ENCODE measurements around the gene OVAAL.

Gene OVAAL

DNA sequence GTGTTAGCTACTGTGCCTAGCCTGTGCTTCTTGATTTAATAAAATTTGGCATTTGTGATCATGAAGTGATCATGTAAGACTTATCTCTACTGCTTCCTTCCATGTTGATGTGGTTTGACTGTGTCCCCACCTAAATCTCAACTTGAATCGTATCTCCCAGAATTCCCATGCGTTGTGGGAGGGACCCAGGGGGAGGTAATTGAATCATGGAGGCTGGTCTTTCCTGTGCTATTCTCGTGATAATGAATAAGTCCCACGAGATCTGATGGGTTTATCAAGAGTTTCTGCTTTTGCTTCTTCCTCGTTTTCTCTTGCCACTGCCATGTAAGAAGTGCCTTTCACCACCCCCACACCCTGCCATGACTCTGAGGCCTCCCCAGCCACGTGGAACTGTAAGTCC, at the start of gene OVAAL:
Gene OVAAL, plus strand, starts transcription at position 301 of the 400 bp plus-strand sequence.
- no peak for DNase-seq

DNA sequence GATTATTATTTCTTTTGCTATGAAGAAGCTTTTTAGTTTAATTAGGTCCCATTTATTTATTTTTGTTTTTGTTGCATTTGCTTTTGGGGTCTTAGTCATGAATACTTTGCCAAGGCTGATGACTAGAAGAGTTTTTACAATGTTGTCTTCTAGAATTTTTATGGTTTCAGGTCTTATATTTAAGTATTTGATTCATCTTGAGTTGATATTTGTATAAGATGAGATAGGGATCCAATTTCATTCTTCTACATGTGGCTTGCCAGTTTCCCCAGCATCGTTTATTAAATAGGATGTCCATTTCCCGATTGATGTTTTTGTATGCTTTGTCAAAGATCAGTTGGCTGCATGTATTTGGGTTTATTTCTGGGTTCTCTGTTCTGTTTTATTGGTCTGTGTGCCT, 47.9 kb upstream of the OVAAL start:
- DNase-seq = no peak

DNA sequence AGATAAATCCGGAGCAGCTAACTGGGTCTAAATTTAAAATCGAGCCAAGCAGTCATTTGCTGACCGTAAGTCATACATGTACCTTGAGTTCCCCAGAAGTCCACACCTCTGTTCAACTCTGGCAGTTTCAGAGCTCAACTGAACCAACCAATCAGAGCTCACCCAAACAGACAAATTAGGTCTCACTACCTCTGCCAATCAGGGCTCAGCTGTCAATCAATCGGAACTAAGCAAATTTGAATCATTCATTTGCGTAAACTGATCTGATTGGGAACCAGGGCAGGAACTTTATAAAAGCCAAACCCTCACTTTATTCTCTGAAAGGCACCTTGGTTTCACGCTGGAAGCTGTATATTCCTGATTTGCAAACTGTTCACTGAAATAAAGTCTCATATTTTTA, 45.2 kb upstream of the OVAAL start:
- DNase-seq = no peak

DNA sequence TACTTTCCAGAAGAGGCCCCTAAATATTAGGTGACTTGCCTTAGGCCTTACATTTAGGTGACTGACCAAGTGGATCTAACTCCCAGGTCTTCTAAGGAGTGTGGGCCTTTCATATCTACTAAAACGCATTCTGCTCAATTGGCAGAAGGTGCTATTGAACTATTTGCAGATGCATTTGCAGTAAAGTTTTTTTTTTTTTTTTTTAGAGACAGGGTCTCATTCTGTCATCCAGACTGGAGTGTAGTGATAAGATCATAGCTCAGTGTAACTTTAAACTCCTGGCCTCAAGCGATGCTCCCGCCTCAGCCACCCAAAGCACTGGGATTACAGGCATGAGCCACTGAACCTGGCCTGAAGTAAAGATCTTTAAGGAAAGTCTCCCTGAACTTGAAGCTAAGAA, 43.4 kb upstream of the OVAAL start:
- DNase-seq = no peak

DNA sequence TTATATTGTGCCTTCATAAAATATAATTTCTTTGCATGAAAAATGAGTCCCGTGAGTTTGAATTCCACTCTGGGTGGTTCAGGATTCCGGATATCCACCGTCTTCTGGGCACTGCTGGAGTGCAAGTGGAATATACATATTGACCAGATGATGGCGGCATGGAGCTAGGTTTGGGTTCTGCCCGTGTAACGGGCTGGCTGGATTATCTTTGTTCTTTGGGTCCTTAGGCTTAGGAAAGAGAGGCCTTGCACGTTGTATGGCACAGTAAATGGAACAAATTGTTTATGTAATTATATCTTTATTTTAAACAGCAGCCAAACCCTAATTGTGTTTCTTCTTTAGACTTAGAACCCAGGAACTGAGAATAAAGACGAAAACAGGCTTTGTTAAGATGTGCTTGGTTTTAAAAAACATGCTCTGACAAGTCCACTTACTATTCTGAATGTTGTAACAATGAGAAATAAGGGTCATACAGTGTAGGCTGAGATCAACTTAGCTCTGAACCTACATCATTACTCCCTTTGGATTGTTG, 42.8 kb upstream of the OVAAL start:
- peak; percentile 34 for DNase-seq

DNA sequence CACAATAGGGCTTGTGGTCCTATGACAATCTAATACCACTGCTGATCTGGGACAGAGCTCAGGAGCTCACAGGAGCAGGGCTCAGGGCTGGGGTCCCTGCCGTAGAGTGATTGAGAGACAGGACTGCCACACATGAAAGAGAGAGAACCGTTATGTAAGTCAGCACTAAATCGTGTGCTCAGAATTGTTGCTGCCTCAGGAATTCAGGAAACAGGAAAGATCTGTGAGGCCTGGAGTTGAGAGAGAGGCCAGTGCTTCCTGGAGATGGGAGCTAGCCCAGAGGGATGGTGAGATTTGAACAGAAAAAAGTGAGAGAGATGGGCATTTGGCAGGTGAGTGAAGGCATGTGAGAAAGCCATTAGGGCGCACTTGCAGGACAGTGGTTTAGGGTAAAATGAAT, 38.9 kb upstream of the OVAAL start:
- DNase-seq = no peak

DNA sequence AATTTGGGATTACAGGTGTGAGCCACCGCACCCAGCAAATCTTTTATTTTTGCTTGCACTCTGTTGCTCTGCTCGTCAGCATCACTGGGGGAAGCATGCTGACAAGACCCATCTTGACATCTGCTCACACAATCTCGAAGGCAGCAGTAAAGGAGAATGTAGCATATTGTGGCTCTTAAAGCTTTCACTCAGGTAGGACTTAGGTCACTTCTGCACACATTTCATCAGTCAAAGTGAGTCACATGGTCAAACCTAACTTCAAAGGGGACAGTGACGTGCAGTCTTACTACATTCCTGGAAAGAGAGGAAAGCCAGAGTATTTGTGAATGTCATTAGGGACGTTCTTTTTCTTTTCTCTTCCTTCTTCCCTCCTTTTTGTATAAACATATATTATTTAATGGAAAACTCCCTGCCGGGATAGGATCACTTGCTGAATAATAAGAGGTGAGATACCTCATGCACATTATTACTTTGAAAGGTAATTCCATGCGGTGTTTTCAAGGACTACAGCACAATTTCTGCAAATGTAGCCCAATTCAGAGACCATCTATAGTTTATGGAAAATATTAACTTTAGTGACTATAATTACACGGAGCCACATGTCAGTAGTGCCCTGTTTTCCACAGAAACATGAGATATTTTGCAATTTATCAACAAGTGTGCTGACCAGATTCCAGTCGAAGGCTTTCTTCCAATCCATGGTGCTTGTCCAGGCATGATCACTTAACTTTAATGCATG, 37.1 kb upstream of the OVAAL start:
- no peak for DNase-seq

DNA sequence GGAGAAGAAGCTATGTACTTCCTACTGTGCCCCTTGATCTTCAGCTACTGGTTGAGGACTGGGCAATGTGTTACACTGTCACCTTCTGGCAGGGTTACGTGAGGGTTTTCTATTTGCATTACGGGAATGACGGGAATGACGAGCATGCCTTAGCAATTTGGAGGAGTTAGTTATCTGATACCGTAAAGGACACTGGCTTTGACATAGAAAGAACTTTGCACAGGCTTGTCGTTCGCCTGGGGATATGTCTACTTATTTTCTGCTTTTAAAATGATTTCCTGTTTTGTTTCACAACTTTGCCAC, 36.6 kb upstream of the OVAAL start:
- no peak for DNase-seq

DNA sequence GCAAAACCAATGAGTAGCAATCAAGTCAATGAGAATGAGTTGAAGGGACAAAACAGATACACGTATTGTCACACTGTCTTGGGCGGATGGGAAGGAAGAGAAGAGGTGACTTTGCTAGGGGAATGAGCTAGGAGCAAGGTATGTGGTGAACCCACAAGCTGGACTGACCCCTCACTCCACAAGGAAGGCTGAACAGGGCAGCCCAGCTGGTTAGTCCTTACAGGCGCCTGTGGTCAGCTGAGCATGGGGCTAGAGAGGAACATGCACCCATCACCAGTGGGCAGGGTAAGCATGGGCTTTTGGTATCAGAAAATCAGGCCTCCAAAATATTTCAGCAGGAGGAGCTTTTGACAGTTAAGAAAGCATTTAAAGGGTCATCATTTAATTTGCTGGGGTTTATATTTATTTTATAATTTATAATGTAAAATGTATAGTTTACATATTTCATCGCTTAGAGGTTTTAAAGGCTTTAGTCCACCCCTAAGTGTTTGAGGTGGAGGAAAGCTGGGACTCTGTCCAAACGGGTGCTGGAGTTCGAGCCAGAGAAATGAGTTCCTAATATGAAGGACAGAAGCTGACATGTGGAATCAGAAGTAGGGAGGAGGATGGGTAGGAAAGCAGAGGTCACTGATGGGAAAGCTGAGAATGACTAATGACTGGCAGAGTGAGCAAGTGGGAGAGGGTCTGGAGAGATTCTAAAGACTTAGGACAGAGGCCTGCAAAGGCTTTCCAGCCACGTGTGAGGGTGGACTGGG, 34.4 kb upstream of the OVAAL start:
- DNase-seq = no peak

DNA sequence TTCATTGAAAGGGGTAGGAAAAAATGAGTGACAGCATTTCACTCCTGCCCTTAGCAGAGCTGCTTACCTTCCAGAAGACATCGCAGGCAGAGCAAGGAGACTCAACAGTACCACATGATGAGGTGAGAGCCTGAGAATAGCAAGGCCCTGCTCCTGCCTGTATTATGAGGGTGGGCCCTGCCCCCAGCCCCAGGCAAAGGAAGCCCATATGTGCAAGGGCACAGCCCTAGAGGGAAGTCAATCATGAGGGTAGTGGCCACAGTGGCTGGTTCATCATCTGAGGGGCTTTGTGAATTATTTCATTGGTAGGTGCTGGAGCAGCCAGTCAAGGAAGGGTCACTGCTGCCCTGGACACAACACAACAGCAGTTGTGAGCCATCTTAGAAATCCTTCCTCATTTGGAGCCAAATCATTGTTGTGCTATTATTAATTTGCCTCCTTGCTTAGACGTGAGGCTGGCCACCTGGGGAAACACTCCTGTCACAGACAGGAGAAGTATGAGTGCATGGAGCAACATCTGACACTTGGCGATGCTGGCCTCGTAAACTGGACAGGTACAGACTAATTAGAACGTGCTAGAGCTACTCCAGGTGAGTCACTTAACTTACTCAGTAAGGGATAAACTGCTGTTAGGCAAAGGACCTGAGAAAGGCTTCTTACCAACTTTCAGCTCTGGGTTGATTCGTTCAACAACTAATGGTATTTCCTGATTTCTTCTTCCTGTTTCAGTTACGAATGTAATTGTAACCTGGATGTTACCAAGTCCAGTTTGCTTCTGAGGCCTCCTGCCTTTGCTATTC, 33.6 kb upstream of the OVAAL start:
- DNase-seq = no peak

DNA sequence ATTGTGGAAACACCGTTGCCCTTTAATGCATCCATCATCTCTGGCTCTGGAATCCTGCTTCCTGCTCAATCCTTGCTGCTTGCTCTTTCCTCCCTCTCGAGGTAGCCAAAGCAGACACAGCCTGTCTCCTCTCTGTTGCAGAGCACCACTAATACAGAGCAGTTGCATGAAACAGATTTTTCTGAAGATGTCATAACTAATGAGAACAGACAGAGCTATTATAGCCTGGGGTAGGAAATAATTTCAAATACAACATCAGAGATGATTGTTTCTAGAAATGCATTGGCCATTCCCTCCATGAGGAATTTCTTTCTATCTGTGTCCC, 33.1 kb upstream of the OVAAL start:
- DNase-seq = no peak

DNA sequence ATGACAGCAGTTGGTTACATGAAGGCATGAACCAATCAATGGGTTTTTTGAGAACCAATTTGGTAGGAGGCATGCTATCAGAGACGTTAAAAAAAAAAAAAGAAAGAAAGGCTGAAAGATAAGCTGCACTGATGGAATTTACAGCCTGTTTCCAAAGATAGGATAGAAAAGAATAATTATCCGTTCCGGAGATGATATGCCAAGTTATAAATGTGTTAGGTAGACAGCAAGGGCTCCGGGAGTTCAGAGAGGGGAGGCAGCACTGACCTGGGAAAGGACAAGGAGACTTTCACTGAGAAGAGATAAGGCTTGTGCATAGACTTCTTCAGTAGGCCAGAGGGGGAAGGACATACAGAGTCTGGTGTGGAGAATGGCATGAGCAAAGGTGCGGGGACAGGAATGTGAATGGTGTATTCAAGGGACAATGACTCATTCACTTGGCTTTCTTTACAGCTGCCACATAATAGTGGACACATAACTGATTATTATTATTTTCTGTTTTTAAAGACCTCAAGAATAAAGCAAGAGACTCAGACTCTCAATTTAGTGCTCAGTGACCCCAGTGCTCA, 31.6 kb upstream of the OVAAL start:
- DNase-seq = no peak

DNA sequence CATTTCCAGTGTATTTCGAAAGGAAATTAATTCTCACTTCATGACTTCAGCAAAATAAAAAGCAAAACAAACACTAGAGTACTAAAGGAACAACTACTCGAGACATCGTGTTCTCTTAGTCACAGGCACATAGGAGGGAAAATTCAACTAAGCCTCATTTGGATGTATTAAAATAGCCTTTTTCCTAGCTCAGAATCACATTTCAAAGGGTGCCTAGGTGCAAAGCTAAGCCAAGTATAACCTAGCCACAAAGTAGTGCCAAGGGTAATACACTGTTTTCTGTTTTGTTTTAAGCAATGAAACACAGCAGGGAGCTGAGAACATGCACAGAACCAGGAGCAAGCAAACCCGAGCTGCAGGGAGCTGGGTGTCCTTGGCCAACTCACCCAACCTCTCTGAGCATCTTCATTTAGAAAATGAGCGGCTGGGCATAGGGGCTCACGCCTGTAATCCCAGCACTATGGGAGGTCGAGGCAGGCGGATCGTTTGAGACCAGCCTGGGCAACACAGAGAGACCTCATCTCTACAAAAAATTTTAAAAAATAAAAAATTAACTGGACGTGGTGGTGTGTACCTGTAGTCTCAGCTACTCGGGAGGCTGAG, 29.8 kb upstream of the OVAAL start:
- no peak for DNase-seq

DNA sequence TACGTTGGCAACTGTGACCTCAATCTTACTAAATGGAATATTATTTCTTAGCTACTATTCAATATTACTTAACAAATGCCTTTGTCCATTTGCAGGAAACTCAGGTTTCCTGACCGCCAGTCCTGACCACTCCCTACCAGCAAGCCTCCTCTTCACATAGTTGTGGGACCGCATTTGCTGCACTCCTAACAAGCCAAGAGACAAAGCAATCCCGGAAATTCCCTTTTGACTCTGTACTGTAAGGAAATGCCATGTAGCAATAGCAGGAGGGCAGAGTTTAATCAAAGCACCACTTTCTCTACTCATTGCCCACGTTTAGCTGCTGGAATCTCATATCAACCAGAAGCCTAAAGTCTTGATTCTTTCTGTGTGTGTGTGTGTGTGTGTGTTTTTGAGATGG, 28.3 kb upstream of the OVAAL start:
- DNase-seq = no peak

DNA sequence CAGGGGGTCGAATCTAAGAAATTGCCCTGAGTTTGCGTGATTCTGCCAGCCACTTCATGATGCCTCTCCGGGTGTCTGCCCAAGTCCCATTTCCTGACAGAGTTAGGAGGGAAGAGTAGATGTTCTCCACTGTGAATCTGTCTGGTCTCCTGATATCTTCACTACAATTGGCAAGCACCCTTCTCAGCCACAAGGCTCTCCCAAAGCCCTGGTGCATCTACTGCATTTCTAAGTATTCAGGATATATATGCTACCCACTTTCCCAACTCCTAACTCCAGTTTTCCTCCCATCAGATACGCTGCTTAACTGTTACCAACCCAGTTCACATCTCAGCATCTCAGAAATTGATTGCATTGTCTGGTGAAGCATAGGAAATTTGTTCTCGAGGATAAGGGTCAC, 25.9 kb upstream of the OVAAL start:
- no peak for DNase-seq

DNA sequence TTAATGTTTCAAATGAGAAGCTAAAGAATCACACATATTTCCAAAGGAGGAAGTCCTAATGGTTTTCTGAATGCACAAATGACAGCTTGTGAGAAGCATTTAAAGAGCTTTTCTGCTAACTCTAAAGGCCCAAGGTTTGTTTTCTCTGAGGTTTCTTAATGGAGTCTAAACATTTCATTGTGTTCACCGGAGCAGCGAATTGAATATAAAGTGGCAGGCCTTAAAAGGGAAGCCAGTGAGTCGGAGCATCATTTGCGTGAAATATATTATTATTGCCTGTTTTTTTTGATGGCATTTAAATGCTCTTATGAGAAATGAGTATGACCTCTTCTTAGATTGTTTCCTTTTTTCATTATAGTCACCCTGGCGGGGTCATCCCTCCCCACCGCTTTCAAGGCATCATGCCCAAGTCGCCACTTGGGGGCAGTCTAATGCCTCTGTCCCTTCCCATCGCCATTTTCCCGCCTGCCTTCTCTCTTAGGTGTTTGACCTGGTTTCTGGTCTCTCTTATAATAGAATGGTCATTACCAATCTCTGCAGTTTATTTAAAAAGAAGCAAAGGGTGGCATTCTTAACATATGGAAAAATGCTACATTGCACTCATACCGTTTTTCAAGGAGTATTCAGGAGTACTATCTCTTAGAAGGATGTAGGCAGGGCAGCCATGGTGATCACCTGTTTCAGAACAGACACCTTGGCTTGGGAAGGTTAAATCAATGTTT, 25.3 kb upstream of the OVAAL start:
- peak; percentile 64 for DNase-seq

DNA sequence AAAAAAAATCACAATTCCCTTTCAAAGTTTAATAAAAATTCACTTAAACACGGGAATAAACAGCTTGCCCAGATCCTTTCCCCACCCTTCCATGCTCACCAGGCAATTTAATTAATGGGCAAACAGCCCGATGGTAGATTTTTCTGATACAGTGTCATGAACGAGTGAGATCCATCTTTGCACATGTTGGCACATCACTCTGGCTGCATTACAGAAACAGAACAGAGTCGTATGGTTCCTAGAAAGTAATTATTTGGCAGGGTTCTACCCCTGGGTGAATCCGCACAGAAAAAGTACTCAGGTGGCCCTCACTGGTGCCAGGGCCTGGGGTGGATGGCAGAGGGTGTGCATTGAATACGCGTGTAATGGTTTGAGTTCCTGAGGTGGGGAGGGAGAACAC, 24.6 kb upstream of the OVAAL start:
- DNase-seq = no peak

DNA sequence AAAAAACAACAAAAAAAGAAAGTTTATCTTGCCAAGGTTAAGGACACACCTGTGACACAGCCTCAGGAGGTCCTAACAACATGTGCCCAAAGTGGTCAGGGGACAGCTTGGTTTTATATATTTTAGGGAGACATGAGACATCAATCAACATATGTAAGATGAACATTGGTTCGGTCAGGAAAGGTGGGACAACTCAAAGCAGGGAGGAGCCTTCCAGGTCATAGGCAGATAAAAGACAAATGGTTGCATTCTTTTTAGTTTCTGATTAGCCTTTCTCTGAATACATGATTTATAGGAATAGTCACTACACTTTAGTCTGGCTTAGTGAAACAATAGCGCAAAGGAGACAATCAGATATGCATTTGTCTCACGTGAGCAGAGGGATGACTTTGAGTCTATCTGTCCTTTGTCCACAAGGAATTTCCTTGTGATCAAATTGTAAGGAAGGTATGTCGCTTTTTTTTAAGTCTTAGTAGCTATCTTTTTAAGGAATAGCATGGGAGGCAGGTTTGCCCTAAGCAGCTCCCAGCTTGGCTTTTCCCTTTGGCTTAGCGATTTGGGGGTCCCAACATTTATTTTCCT, 23.3 kb upstream of the OVAAL start:
- DNase-seq = no peak

DNA sequence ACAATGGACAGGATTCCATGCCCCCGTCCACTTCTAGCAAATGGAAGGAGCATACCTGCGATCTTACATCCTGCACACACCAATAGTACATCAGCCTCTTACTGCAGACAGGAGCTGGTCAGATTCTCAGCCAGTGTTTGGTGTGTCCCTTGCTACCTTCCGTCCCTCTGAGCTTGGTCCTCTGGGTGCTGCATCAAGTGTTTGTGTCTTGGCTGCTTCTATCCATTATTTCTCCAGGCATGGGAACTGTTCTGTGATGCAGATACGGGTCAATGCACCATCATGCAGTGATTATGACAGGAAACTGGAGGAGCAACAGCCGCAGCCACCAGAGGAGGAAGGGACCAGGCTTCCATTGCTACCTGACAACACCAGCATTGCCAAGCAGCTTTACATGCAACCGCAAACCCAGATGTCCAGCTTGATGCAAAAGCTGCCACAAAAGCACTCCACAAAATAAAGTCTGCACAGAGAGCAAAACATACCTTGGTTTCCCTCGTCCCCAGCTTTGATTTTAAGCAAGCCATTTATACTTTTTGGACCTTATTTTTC, 21.9 kb upstream of the OVAAL start:
- DNase-seq = no peak

DNA sequence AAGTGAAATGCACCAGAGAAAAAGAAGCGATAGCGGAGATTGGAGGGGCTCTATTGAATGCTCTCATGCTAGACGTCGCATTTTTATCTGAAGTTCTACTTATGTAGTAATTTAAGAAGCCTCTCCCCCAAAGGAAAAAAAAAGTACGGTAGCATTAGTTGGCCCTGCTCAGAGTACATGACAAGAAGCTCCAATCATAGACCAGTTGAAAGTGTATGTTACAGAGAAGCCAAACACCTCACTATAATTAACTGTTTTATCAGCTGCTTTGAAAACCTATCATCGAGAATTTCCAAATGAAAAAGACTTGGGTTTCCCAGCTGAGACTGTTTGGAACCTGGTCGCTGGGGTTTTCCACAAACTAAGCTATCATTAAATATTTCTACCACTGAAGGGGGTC, 19.6 kb upstream of the OVAAL start:
- no peak for DNase-seq

DNA sequence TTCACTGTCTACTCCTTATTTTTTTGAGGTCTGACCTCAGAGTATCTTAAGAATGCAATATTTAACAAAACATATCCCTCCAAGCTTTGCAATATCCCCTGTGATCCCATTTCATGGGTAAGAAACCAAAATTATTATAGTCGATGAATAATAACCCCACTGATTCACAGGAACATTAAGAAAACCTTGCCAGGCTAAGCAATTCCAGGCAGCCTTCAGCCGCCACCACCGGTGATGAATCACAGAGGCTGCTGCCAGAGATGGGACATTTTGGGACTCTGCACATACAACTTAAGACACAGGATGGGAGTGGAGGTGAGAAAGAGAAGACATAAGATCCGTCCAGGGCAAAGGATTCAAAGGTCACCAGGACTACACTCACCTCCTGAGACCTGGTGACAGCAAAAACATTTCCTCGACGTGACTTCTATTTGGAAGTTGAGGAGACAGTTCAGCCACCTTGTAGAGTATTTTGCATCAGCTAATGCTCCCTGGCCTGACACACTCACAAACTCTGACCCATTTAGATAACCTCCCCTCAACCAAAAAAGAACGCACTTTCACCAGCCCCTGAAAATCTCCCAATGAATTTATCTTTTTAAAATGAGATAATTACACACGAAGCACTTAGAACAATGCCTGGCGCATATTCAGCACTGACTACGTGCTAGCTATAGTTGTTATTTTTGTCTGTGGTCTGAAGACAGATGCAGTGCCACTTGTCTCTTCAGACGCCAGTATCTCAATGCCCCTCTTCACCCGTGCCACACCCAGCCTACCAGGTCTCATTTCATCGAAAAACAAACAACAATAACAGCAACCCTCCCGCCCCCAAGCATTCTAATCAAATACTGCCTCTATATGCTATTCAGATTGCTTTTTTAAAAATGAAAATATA, 17.8 kb upstream of the OVAAL start:
- no peak for DNase-seq
